BLaER1 (cell line): ENCODE measurements around the gene DOP1B.
A peak's percentile ranks its signal among the peaks of the same experiment; 100 is the strongest.

Experiments used
- H3K27ac ChIP-seq: shearing (Covaris generic); formaldehyde crosslinking; 2 replicates; pipeline ENCODE4 v1.8.1; 2022
- H3K27me3 ChIP-seq: shearing (Covaris generic); formaldehyde crosslinking; 2 replicates; pipeline ENCODE4 v1.8.1; 2022
- H3K36me3 ChIP-seq: shearing (Covaris generic); formaldehyde crosslinking; 2 replicates; pipeline ENCODE4 v1.8.1; 2022
- H3K4me1 ChIP-seq: shearing (Covaris generic); formaldehyde crosslinking; 2 replicates; pipeline ENCODE4 v1.8.1; 2022
- H3K4me2 ChIP-seq: shearing (Covaris generic); formaldehyde crosslinking; 2 replicates; pipeline ENCODE4 v1.8.1; 2022
- H3K4me3 ChIP-seq: shearing (Covaris generic); formaldehyde crosslinking; 2 replicates; pipeline ENCODE4 v1.8.1; 2022
- H3K9ac ChIP-seq: shearing (Covaris generic); formaldehyde crosslinking; 2 replicates; pipeline ENCODE4 v1.8.1; 2022
- H3K9me3 ChIP-seq: shearing (Covaris generic); formaldehyde crosslinking; 2 replicates; pipeline ENCODE4 v1.8.1; 2022
- H4K20me1 ChIP-seq: shearing (Covaris generic); formaldehyde crosslinking; 2 replicates; pipeline ENCODE4 v1.8.1; 2022
- Cebpa-rat ChIP-seq: shearing (Covaris generic); IDR thresholded peaks from 2 replicates; pipeline ENCODE4 v1.8.1; 2022

Gene DOP1B

DNA sequence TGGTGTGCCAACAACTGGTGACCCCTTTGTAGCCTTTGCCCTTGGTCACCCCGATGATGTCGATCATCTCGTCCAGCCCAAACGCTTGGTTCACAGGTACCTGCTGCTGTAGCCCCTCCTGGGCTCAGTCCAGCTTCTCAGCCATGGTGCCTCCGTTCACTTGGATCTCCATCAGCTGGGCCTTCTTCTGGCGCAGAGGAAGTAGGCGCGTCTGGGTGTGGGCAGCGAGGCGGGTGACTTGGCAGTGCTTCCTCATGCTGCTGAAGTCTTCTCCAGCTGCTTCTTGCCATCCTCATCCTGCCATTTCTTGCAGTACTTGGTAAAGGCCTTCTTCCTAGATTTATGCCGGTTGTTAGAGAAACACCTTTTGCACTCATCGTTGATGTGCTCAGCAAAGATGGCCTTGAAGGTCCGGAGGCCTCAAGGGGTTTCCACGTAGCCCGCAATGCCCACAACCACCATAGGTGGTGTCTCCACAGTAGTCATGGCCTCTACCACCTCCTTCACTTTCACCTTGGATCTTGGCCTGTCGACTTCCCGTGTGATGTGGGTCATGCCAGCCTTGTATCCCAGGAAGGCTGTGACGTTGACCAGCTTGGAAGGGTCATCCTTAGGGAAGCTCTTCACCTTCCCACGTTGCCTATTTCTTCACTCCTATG, 13.0 kb downstream of the DOP1B start:
- H3K36me3 ChIP-seq, result peaks cover 50% of the 10 kb centered on the region
- H3K4me3 ChIP-seq, result no peak overlapping the region
- H4K20me1 ChIP-seq, result no peaks in the 10 kb centered on the region
- no peak overlapping the region for H3K9ac ChIP-seq
- no peak overlapping the region for H3K27ac ChIP-seq
- H3K9me3 ChIP-seq, result no peaks in the 10 kb centered on the region
- no peak for TF ChIP-seq Cebpa-rat
- peaks cover 9% of the 10 kb centered on the region for H3K4me1 ChIP-seq
- no peak overlapping the region for H3K4me2 ChIP-seq
- H3K27me3 ChIP-seq, result no peaks in the 10 kb centered on the region

- Histone ChIP-seq H3K27ac (no peak overlapping the region), H3K9me3 (no peaks in the 10 kb centered on the region), H4K20me1 (no peaks in the 10 kb centered on the region), H3K4me3 (no peak overlapping the region), H3K27me3 (no peaks in the 10 kb centered on the region), H3K36me3 (peaks cover 46% of the 10 kb centered on the region), H3K9ac (no peak overlapping the region), H3K4me2 (no peak overlapping the region), H3K4me1 (peaks cover 9% of the 10 kb centered on the region)
- no peak for TF ChIP-seq Cebpa-rat
Observed at GRCh38 chr21:36170823-36171222, 14.2 kb downstream of the DOP1B start.

- Histone ChIP-seq H3K27me3 (no peaks in the 10 kb centered on the region), H3K4me1 (peaks cover 9% of the 10 kb centered on the region), H3K4me2 (no peak overlapping the region), H3K9me3 (no peaks in the 10 kb centered on the region), H3K27ac (no peak overlapping the region), H3K9ac (no peak overlapping the region), H3K36me3 (peaks cover 46% of the 10 kb centered on the region), H4K20me1 (no peaks in the 10 kb centered on the region), H3K4me3 (no peak overlapping the region)
- no peak for TF ChIP-seq Cebpa-rat
Observed at GRCh38 chr21:36171336-36171735, 14.7 kb downstream of the DOP1B start.

DNA sequence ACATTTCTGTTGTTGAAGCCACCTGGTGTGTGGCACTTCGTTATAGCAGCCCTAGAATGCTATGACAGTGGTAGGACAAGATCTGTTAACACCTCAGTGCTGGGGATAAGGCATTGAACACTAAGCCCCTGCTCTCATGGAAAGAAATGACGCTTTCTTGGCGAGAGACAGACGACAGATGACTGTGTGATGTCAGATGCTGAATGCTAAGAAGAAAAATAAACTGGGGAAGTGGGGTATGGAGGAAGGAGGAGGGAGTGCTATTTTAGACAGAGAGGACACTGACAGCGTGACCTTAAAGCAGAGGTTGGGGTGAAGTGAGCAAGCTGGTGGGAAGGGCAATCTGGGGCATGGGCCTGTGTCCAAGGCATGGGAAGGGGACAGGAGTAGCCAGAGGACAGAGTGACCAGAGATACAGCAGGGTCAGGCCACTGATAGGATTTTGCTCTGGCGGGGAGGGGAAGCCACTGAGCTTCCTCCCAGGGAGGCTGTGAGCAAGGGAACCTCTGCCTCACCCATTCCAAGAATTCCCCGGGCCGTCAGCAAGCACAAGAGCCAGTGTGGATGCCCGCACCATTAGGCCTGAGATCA, 15.2 kb downstream of the DOP1B start:
- peaks cover 9% of the 10 kb centered on the region for H3K4me1 ChIP-seq
- H3K27ac ChIP-seq, result no peak overlapping the region
- H3K4me3 ChIP-seq, result no peak overlapping the region
- H3K27me3 ChIP-seq, result no peaks in the 10 kb centered on the region
- H3K9ac ChIP-seq, result no peak overlapping the region
- no peaks in the 10 kb centered on the region for H4K20me1 ChIP-seq
- peaks cover 44% of the 10 kb centered on the region for H3K36me3 ChIP-seq
- H3K4me2 ChIP-seq, result no peak overlapping the region
- no peak for TF ChIP-seq Cebpa-rat
- H3K9me3 ChIP-seq, result no peaks in the 10 kb centered on the region

DNA sequence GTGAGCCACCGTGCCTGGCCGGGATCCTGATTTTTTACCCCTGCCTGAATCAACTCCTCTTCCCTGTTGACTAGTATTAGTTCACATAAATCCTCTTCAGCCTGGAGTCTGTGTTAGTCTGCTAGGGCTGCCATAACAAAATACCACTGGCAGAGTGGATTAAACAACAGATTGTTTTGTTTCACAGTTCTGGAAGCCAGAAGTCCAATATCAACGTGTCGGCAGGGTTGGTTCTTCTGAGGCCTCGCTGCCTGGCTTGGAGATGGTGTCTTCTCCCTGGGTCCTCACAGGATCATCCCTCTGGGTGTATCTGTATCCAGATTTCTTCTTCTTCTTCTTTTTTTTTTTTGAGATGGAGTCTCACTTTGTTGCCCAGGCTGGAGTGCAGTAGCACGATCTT, 18.2 kb downstream of the DOP1B start:
- H3K36me3 ChIP-seq, result peaks cover 34% of the 10 kb centered on the region
- no peak overlapping the region for H3K4me2 ChIP-seq
- no peaks in the 10 kb centered on the region for H4K20me1 ChIP-seq
- H3K27me3 ChIP-seq, result no peaks in the 10 kb centered on the region
- peaks cover 9% of the 10 kb centered on the region for H3K4me1 ChIP-seq
- no peak overlapping the region for H3K27ac ChIP-seq
- no peak for TF ChIP-seq Cebpa-rat
- peaks cover 11% of the 10 kb centered on the region; the same call in 1 of the 2 replicates for H3K9me3 ChIP-seq
- no peak overlapping the region for H3K4me3 ChIP-seq
- H3K9ac ChIP-seq, result no peak overlapping the region

GRCh38 chr21:36175771-36176565, 19.3 kb downstream of the DOP1B start:
- Histone ChIP-seq H3K4me3 (no peak overlapping the region), H3K36me3 (peaks cover 33% of the 10 kb centered on the region), H3K4me1 (peaks cover 10% of the 10 kb centered on the region), H3K27me3 (no peaks in the 10 kb centered on the region), H3K27ac (no peak overlapping the region), H3K4me2 (no peak overlapping the region), H4K20me1 (no peaks in the 10 kb centered on the region), H3K9ac (no peak overlapping the region), H3K9me3 (peaks cover 18% of the 10 kb centered on the region; the same call in 1 of the 2 replicates)
- TF ChIP-seq Cebpa-rat, result no peak

- no peak overlapping the region for H3K4me2 ChIP-seq
- H3K9ac ChIP-seq, result no peak overlapping the region
- TF ChIP-seq Cebpa-rat, result no peak
- peaks cover 33% of the 10 kb centered on the region for H3K4me1 ChIP-seq
- no peak overlapping the region for H3K4me3 ChIP-seq
- no peaks in the 10 kb centered on the region for H4K20me1 ChIP-seq
- H3K9me3 ChIP-seq, result peaks cover 18% of the 10 kb centered on the region; the same call in 1 of the 2 replicates
- no peaks in the 10 kb centered on the region for H3K27me3 ChIP-seq
- peaks cover 33% of the 10 kb centered on the region for H3K36me3 ChIP-seq
- no peak overlapping the region for H3K27ac ChIP-seq
Observed at GRCh38 chr21:36178349-36178748, 21.7 kb downstream of the DOP1B start.

- no peak overlapping the region for H3K4me3 ChIP-seq
- H3K9ac ChIP-seq, result no peak overlapping the region
- H3K9me3 ChIP-seq, result peaks cover 18% of the 10 kb centered on the region; the same call in 1 of the 2 replicates
- TF ChIP-seq Cebpa-rat, result no peak
- peaks cover 33% of the 10 kb centered on the region for H3K4me1 ChIP-seq
- H3K4me2 ChIP-seq, result no peak overlapping the region
- peaks cover 33% of the 10 kb centered on the region for H3K36me3 ChIP-seq
- H4K20me1 ChIP-seq, result no peaks in the 10 kb centered on the region
- no peak overlapping the region for H3K27ac ChIP-seq
- H3K27me3 ChIP-seq, result no peaks in the 10 kb centered on the region
Observed at GRCh38 chr21:36179145-36179544, 22.5 kb downstream of the DOP1B start.

DNA sequence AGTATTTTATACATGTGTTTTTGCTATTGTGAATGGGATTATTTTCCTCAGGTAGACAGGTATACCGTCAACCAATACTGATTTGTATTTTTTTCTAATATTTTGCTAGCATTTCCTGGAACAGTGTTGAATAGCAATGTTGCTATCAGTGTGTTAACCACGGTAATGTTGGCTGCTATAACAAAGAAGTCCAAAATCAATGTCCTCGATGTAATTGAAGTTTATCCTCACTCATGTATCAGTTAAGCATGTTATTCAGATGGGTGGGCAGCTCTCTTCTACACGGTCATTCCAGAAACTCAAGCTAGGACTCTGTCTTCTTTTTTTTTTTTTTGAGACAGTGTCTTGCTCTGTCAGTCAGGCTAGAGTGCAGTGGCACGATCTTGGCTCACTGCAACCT, 24.3 kb downstream of the DOP1B start:
- Histone ChIP-seq H3K27ac (0 out of 2 replicates have a peak overlapping the region, but pooled peaks have one; percentile 41), H3K27me3 (no peaks in the 10 kb centered on the region), H3K4me3 (no peak overlapping the region), H4K20me1 (no peaks in the 10 kb centered on the region), H3K4me1 (peaks cover 32% of the 10 kb centered on the region), H3K36me3 (peaks cover 34% of the 10 kb centered on the region), H3K9ac (no peak overlapping the region), H3K4me2 (peak overlapping the region; percentile 56), H3K9me3 (peaks cover 18% of the 10 kb centered on the region; the same call in 1 of the 2 replicates)
- TF ChIP-seq Cebpa-rat, result no peak
